Loucy (cell line): Measurements from ENCODE around the gene PANK4.

Experiments used
- H2AFZ ChIP-seq: fragments of 200-600 bp; sonication (generic); 2 replicates; pipeline ENCODE4 v1.6.0; 2016; ENCODE audit warnings: antibody characterized with exemption, mild to moderate bottlenecking, low read length, moderate library complexity
- H3F3A ChIP-seq: fragments of 200-600 bp; 2 replicates; pipeline ENCODE4 v1.6.0; 2016; ENCODE audit warnings: antibody characterized with exemption, low read depth, mild to moderate bottlenecking
- H3K27me3 ChIP-seq: fragments of 200-600 bp; sonication (generic); 2 replicates; pipeline ENCODE4 v1.6.1; 2014; ENCODE audit warnings: low read length, mild to moderate bottlenecking; ENCODE audit not compliant: insufficient read depth, poor library complexity, severe bottlenecking
- H3K36me3 ChIP-seq: fragments of 200-600 bp; sonication (generic); 2 replicates; pipeline ENCODE4 v1.6.1; 2016; ENCODE audit warnings: low read length; ENCODE audit not compliant: insufficient read depth
- H3K4me1 ChIP-seq: fragments of 200-600 bp; sonication (generic); 2 replicates; pipeline ENCODE4 v1.5.1; 2014; ENCODE audit warnings: low read length, mild to moderate bottlenecking; ENCODE audit not compliant: insufficient read depth, poor library complexity, severe bottlenecking
- H3K4me2 ChIP-seq: fragments of 200-600 bp; sonication (generic); 2 replicates; pipeline ENCODE4 v1.6.0; 2014; ENCODE audit warnings: antibody characterized with exemption, low read length, low read depth, mild to moderate bottlenecking; ENCODE audit not compliant: poor library complexity, severe bottlenecking
- H3K4me3 ChIP-seq: fragments of 200-600 bp; sonication (generic); 2 replicates; pipeline ENCODE4 v1.5.1; 2014; ENCODE audit warnings: low read length, mild to moderate bottlenecking, mixed read lengths; ENCODE audit not compliant: poor library complexity, severe bottlenecking
- H3K79me2 ChIP-seq: fragments of 200-600 bp; sonication (generic); 2 replicates; pipeline ENCODE4 v1.6.1; 2014; ENCODE audit warnings: low read length; ENCODE audit not compliant: insufficient read depth
- H3K9ac ChIP-seq: fragments of 200-600 bp; sonication (generic); 2 replicates; pipeline ENCODE4 v1.6.0; 2014; ENCODE audit warnings: mild to moderate bottlenecking, low read depth, low read length, moderate library complexity; ENCODE audit not compliant: poor library complexity, severe bottlenecking
- H3K9me2 ChIP-seq: fragments of 200-600 bp; sonication (generic); replicated peaks from 2 replicates; pipeline ENCODE4 v1.6.1; 2016; ENCODE audit warnings: low read depth, low read length, mixed read lengths
- H3K9me3 ChIP-seq: fragments of 200-600 bp; sonication (generic); 2 replicates; pipeline ENCODE4 v1.6.1; 2014; ENCODE audit warnings: mild to moderate bottlenecking, antibody characterized with exemption, low read length, low read depth; ENCODE audit not compliant: insufficient read depth
- H4K20me1 ChIP-seq: fragments of 200-600 bp; sonication (generic); 2 replicates; pipeline ENCODE4 v1.6.0; 2014; ENCODE audit warnings: antibody characterized with exemption, low read length, mild to moderate bottlenecking; ENCODE audit not compliant: insufficient read depth, poor library complexity, severe bottlenecking
- CTCF ChIP-seq: fragments of 200-600 bp; sonication (generic); conservative IDR thresholded peaks from 2 replicates; pipeline ENCODE4 v1.5.1; 2014; ENCODE audit warnings: mild to moderate bottlenecking, antibody characterized with exemption, low read length
- EZH2phosphoT487 ChIP-seq: fragments of 200-600 bp; IDR thresholded peaks from 2 replicates; pipeline ENCODE4 v1.6.1; 2018; ENCODE audit warnings: antibody characterized with exemption, mild to moderate bottlenecking, moderate library complexity, borderline replicate concordance

Gene PANK4

GRCh38 chr1:2479186-2479585 lies 47.2 kb downstream of the PANK4 start:
- no peaks in the 10 kb centered on the region for H3K79me2 ChIP-seq
- H3K9ac ChIP-seq = no peak overlapping the region
- no peaks in the 10 kb centered on the region for H3K4me1 ChIP-seq
- H3K4me2 ChIP-seq = no peak overlapping the region
- H3F3A ChIP-seq = no peaks in the 10 kb centered on the region
- no peaks in the 10 kb centered on the region for H3K27me3 ChIP-seq
- H3K36me3 ChIP-seq = no peaks in the 10 kb centered on the region
- no peaks in the 10 kb centered on the region for H3K9me3 ChIP-seq
- no peaks in the 10 kb centered on the region for H4K20me1 ChIP-seq
- no peak overlapping the region for H2AFZ ChIP-seq
- no peak overlapping the region for H3K4me3 ChIP-seq
- TF ChIP-seq CTCF (no peak), EZH2phosphoT487 (no peak)
- H3K9me2 ChIP-seq = no peaks in the 10 kb centered on the region

GRCh38 chr1:2477791-2478499 lies 48.5 kb downstream of the PANK4 start:
- H3K9ac ChIP-seq = no peak overlapping the region

GRCh38 chr1:2477309-2477708 lies 49.1 kb downstream of the PANK4 start:
- TF ChIP-seq EZH2phosphoT487 (no peak), CTCF (no peak)
- Histone ChIP-seq H3K27me3 (no peaks in the 10 kb centered on the region), H3K4me2 (no peak overlapping the region), H3K4me3 (no peak overlapping the region), H3F3A (no peaks in the 10 kb centered on the region), H3K9ac (no peak overlapping the region), H4K20me1 (no peaks in the 10 kb centered on the region), H3K9me3 (no peaks in the 10 kb centered on the region), H3K36me3 (no peaks in the 10 kb centered on the region), H3K79me2 (no peaks in the 10 kb centered on the region), H2AFZ (no peak overlapping the region), H3K9me2 (no peaks in the 10 kb centered on the region), H3K4me1 (no peaks in the 10 kb centered on the region)

More at GRCh38 chr1:2477791-2478499, 48.5 kb downstream of the PANK4 start:
- Histone ChIP-seq H3K4me1 (no peaks in the 10 kb centered on the region), H4K20me1 (no peaks in the 10 kb centered on the region), H3K79me2 (no peaks in the 10 kb centered on the region), H3K27me3 (no peaks in the 10 kb centered on the region), H2AFZ (no peak overlapping the region), H3K4me3 (no peak overlapping the region), H3F3A (no peaks in the 10 kb centered on the region), H3K36me3 (no peaks in the 10 kb centered on the region), H3K9me3 (no peaks in the 10 kb centered on the region), H3K4me2 (no peak overlapping the region), H3K9me2 (no peaks in the 10 kb centered on the region)
- TF ChIP-seq CTCF (no peak), EZH2phosphoT487 (no peak)
